T-helper 9 cell (primary cell): ENCODE measurements around the gene MIEF1.

ENCODE experiments used
- DNase-seq: peaks from one replicate; pipeline ENCODE4 v3.0.0-alpha.2; 2020

The MIEF1 gene

GRCh38 chr22:39532215-39533073, 30.4 kb downstream of the MIEF1 start, which contains the start of gene RPS19BP1:
Gene RPS19BP1, minus strand, starts transcription at chr22:39532748. Its CDS starts 10 bp downstream, at chr22:39532738.
- peak; percentile 98 for DNase-seq

- no peak for DNase-seq
Observed at GRCh38 chr22:39534092-39534506, 32.0 kb downstream of the MIEF1 start.

GRCh38 chr22:39534591-39535356, 32.7 kb downstream of the MIEF1 start:
- DNase-seq: peak; percentile 83

GRCh38 chr22:39535357-39535725, 33.3 kb downstream of the MIEF1 start:
- no peak for DNase-seq

- no peak for DNase-seq
Observed at GRCh38 chr22:39535831-39536449, 33.9 kb downstream of the MIEF1 start.

GRCh38 chr22:39536711-39537110, 34.6 kb downstream of the MIEF1 start:
- no peak for DNase-seq

- DNase-seq: no peak
Observed at GRCh38 chr22:39537975-39538374, 35.9 kb downstream of the MIEF1 start.

- no peak for DNase-seq
Observed at GRCh38 chr22:39543095-39543494, 41.0 kb downstream of the MIEF1 start.

- peak; percentile 70 for DNase-seq
Observed at GRCh38 chr22:39545386-39546365, 43.6 kb downstream of the MIEF1 start.

- no peak for DNase-seq
Observed at GRCh38 chr22:39546889-39547586, 44.9 kb downstream of the MIEF1 start.

- DNase-seq: no peak
Observed at GRCh38 chr22:39547587-39547947, 45.5 kb downstream of the MIEF1 start.

- no peak for DNase-seq
Observed at GRCh38 chr22:39553429-39553828, 51.3 kb downstream of the MIEF1 start.

GRCh38 chr22:39554151-39554550, 52.1 kb downstream of the MIEF1 start:
- DNase-seq: no peak

GRCh38 chr22:39556970-39557841, 55.1 kb downstream of the MIEF1 start:
- DNase-seq: no peak

- DNase-seq: no peak
Observed at GRCh38 chr22:39558254-39558727, 56.2 kb downstream of the MIEF1 start.

GRCh38 chr22:39558950-39559349, 56.9 kb downstream of the MIEF1 start:
- no peak for DNase-seq

- no peak for DNase-seq
Observed at GRCh38 chr22:39559456-39560105, 57.5 kb downstream of the MIEF1 start.

- DNase-seq: no peak
Observed at GRCh38 chr22:39560127-39560526, 58.0 kb downstream of the MIEF1 start.

GRCh38 chr22:39562839-39563489, 60.9 kb downstream of the MIEF1 start:
- no peak for DNase-seq
